ENCODE results near the gene BLZF1. TPM values are rescaled to one million over a fixed set of nuclear protein-coding genes. Genes with fewer than 3 reads are reported as not detected.
A peak's percentile ranks its signal among the peaks of the same experiment; 100 is the strongest.

The BLZF1 gene
- total and polyA plus RNA-seq, 10 of the 15 experiments (the other 5 are each of a cell fraction or from before 2014, with no cell fraction given) = 5.1 to 11.9 (median 9.0) TPM

- no TSS peak for BruUV-seq (replicated peaks)
- Histone ChIP-seq H3K4me2 (ENCODE audit: control insufficient read depth, insufficient read depth) (no peak overlapping the region), H3K9me3 (replicated peaks; ENCODE audit: control insufficient read depth, insufficient read depth, low read length) (peaks cover 2% of the 10 kb centered on the region; the same call in 1 of the 3 replicates), H2AFZ (ENCODE audit: control insufficient read depth, low read depth, low read length) (no peak overlapping the region), H3K27ac (ENCODE audit: control insufficient read depth, insufficient read depth) (no peak overlapping the region), H3K79me2 (ENCODE audit: control insufficient read depth, insufficient read depth, low read length) (no peaks in the 10 kb centered on the region), H3K4me3 (no peak overlapping the region), H3K27me3 (replicated peaks in 1 of 2; ENCODE audit: control insufficient read depth in 2 of 2, insufficient read depth in 2 of 2, low read length in 1 of 2) (no peaks in the 10 kb centered on the region), H3K4me1 (ENCODE audit: control insufficient read depth, insufficient read depth, low read length) (no peaks in the 10 kb centered on the region), H3K36me3 (ENCODE audit: control insufficient read depth in 2 of 2, insufficient read depth in 2 of 2, low read length in 1 of 2) (no peaks in the 10 kb centered on the region), H3K9ac (ENCODE audit: control insufficient read depth, insufficient read depth, low read length) (no peak overlapping the region), H4K20me1 (ENCODE audit: control insufficient read depth, insufficient read depth) (no peaks in the 10 kb centered on the region)
- ATAC-seq (no peak), DNase-seq (ENCODE audit: low read depth, low spot score) (no peak), FAIRE-seq (peak; percentile 57)
- RAD21 ChIA-PET (ENCODE audit: unreplicated experiment) = no interaction called here
- in situ Hi-C loops (cut with MboI) (loop anchor here (5.0 to 10.0 kb wide), 2 partner anchors 737 to 905 kb away; no protein-coding TSS in a partner anchor), intact Hi-C loops (cut with micrococcal nuclease; ENCODE audit: unreplicated experiment) (no loop called here)
- TF ChIP-seq MEF2A (IDR thresholded peaks at IDR 0.05; ENCODE audit: insufficient read depth, low read depth, low read length) = no peak
- no peak for TF ChIP-seq GABPA (IDR thresholded peaks at IDR 0.05; ENCODE audit: low read depth)
- no peak for TF ChIP-seq TARDBP (IDR thresholded peaks at IDR 0.05; ENCODE audit: borderline replicate concordance)
- no peak for TF ChIP-seq MTA2 (IDR thresholded peaks at IDR 0.05; ENCODE audit: low read depth)
- TF ChIP-seq CREB1 (IDR thresholded peaks at IDR 0.05; ENCODE audit: low read depth) = no peak
- POLR2A ChIA-PET = no interaction called here
- CTCF ChIA-PET = interaction anchor here (0.6 to 1.8 kb wide), 2 partner anchors 9 to 1035 kb away, joined by 3 to 8 read pairs; no protein-coding TSS in a partner anchor
- SMC1A ChIA-PET (ENCODE audit: uncharacterized antibody, unreplicated experiment) = interaction anchor here (1.0 kb wide), 1 partner anchor 8 kb away, joined by 5 read pairs; no protein-coding TSS in a partner anchor
Observed at GRCh38 chr1:169339773-169340172, 28.2 kb upstream of the BLZF1 start.

- H3K9ac ChIP-seq (ENCODE audit: control insufficient read depth, insufficient read depth, low read length) = no peak overlapping the region
- peaks cover 2% of the 10 kb centered on the region; the same call in 1 of the 3 replicates for H3K9me3 ChIP-seq (replicated peaks; ENCODE audit: control insufficient read depth, insufficient read depth, low read length)
- SMC1A ChIA-PET (ENCODE audit: uncharacterized antibody, unreplicated experiment) = interaction anchor here (1.6 kb wide), 1 partner anchor 737 kb away, joined by 4 read pairs; no protein-coding TSS in a partner anchor
- DNase-seq (ENCODE audit: low read depth, low spot score) (no peak), FAIRE-seq (no peak), ATAC-seq (no peak)
- H3K27ac ChIP-seq (ENCODE audit: control insufficient read depth, insufficient read depth) = no peak overlapping the region
- BruUV-seq (replicated peaks) = no TSS peak
- H3K4me1 ChIP-seq (ENCODE audit: control insufficient read depth, insufficient read depth, low read length) = no peaks in the 10 kb centered on the region
- in situ Hi-C loops (cut with MboI) (loop anchor here (5.0 to 10.0 kb wide), 2 partner anchors 739 to 906 kb away; no protein-coding TSS in a partner anchor), intact Hi-C loops (cut with micrococcal nuclease; ENCODE audit: unreplicated experiment) (no loop called here)
- POLR2A ChIA-PET = no interaction called here
- no peaks in the 10 kb centered on the region for H3K36me3 ChIP-seq (ENCODE audit: control insufficient read depth in 2 of 2, insufficient read depth in 2 of 2, low read length in 1 of 2)
- no peak overlapping the region for H3K4me2 ChIP-seq (ENCODE audit: control insufficient read depth, insufficient read depth)
- H3K4me3 ChIP-seq = no peak overlapping the region
- RAD21 ChIA-PET (ENCODE audit: unreplicated experiment) = no interaction called here
- WGBS (ENCODE audit: insufficient coverage, insufficient replicate concordance, low lambda C conversion rate, missing lambda C conversion rate) = 56% methylated on average over 5 of the region's 5 CpGs
- H4K20me1 ChIP-seq (ENCODE audit: control insufficient read depth, insufficient read depth) = no peaks in the 10 kb centered on the region
- no peaks in the 10 kb centered on the region for H3K27me3 ChIP-seq (replicated peaks in 1 of 2; ENCODE audit: control insufficient read depth in 2 of 2, insufficient read depth in 2 of 2, low read length in 1 of 2)
- H2AFZ ChIP-seq (ENCODE audit: control insufficient read depth, low read depth, low read length) = no peak overlapping the region
- CTCF ChIA-PET = interaction anchor here (1.4 kb wide), 1 partner anchor 737 kb away, joined by 7 read pairs; no protein-coding TSS in a partner anchor
- H3K79me2 ChIP-seq (ENCODE audit: control insufficient read depth, insufficient read depth, low read length) = no peaks in the 10 kb centered on the region
- no peak for TF ChIP-seq RELA (IDR thresholded peaks at IDR 0.05; ENCODE audit: borderline replicate concordance, partially characterized antibody)
- no peak for TF ChIP-seq HDGF (IDR thresholded peaks at IDR 0.05)
- TF ChIP-seq JUNB (IDR thresholded peaks at IDR 0.05) = no peak
- TF ChIP-seq PAX5 (IDR thresholded peaks at IDR 0.05; ENCODE audit: borderline replicate concordance, low read depth, low read length) = no peak
- TF ChIP-seq NBN (IDR thresholded peaks at IDR 0.05) = no peak
- no peak for TF ChIP-seq ATF2 (IDR thresholded peaks at IDR 0.05; ENCODE audit: low read length)
- no peak for TF ChIP-seq ZNF217 (IDR thresholded peaks at IDR 0.05)
- no peak for TF ChIP-seq HDAC6 (IDR thresholded peaks at IDR 0.05; ENCODE audit: unreplicated experiment)
- TF ChIP-seq IRF4 (IDR thresholded peaks at IDR 0.05; ENCODE audit: low read depth, low read length) = no peak
- TF ChIP-seq RAD21 (IDR thresholded peaks at IDR 0.05; ENCODE audit: insufficient read depth, low read depth, low read length) = no peak
- TF ChIP-seq SIX5 (IDR thresholded peaks at IDR 0.05; ENCODE audit: low read depth, low read length, severe bottlenecking) = no peak
Observed at GRCh38 chr1:169340882-169341281, 27.1 kb upstream of the BLZF1 start.

Data from GM12878 (cell line).